Adipocyte (in vitro differentiated cells): ENCODE data around the gene RRAD.
A peak's percentile ranks its signal among the peaks of the same experiment; 100 is the strongest.

Experiments
- DNase-seq: peaks from one replicate; pipeline ENCODE4 v3.0.0-alpha.2; 2015; ENCODE audit warnings: low read depth
- H3K27me3 ChIP-seq: replicated peaks from 2 replicates; pipeline ENCODE4 v1.7.0; 2013; ENCODE audit warnings: mild to moderate bottlenecking, low read length, moderate library complexity; ENCODE audit not compliant: control insufficient read depth, insufficient read depth
- H3K36me3 ChIP-seq: 2 replicates; pipeline ENCODE4 v1.7.0; 2013; ENCODE audit warnings: low read length, mild to moderate bottlenecking, moderate library complexity; ENCODE audit not compliant: control insufficient read depth, insufficient read depth, severe bottlenecking
- H3K4me1 ChIP-seq: 2 replicates; pipeline ENCODE4 v1.7.0; 2013; ENCODE audit warnings: mild to moderate bottlenecking, low read length, moderate library complexity; ENCODE audit not compliant: control insufficient read depth, insufficient read depth
- H3K4me3 ChIP-seq: 2 replicates; pipeline ENCODE4 v1.7.0; 2013; ENCODE audit warnings: mild to moderate bottlenecking, low read length, moderate library complexity
- H3K9ac ChIP-seq: 2 replicates; pipeline ENCODE4 v1.7.0; 2013; ENCODE audit warnings: mild to moderate bottlenecking, low read length, moderate library complexity
- H3K9me3 ChIP-seq: 2 replicates; pipeline ENCODE4 v1.7.0; 2013; ENCODE audit warnings: mild to moderate bottlenecking, low read length, moderate library complexity; ENCODE audit not compliant: control insufficient read depth

The RRAD gene

GRCh38 chr16:66881014-66881417, 44.3 kb downstream of the RRAD start:
- peaks cover 32% of the 10 kb centered on the region for H3K4me1 ChIP-seq
- peak overlapping the region; percentile 97 for H3K4me3 ChIP-seq
- H3K9me3 ChIP-seq: no peaks in the 10 kb centered on the region
- peak; percentile 51 for DNase-seq
- no peaks in the 10 kb centered on the region for H3K27me3 ChIP-seq
- peak overlapping the region; percentile 97 for H3K9ac ChIP-seq
- peaks cover 21% of the 10 kb centered on the region for H3K36me3 ChIP-seq

GRCh38 chr16:66880288-66881013, 44.9 kb downstream of the RRAD start, which contains the start of gene PDP2:
TSS of gene PDP2 (plus strand) at chr16:66880515. CDS start at chr16:66884285, 3,770 bp downstream.
- Histone ChIP-seq H3K4me3 (peak within 1 kb of the TSS; percentile 97), H3K9ac (peak within 1 kb of the TSS; percentile 97), H3K36me3 (peaks cover 15% of the 10 kb centered on the region), H3K9me3 (no peaks in the 10 kb centered on the region), H3K27me3 (no peaks in the 10 kb centered on the region), H3K4me1 (peaks cover 27% of the 10 kb centered on the region)
- DNase-seq: peak; percentile 98

- H3K36me3 ChIP-seq: no peaks in the 10 kb centered on the region
- H3K4me3 ChIP-seq: no peak overlapping the region
- no peak overlapping the region for H3K9ac ChIP-seq
- H3K4me1 ChIP-seq: peaks cover 38% of the 10 kb centered on the region
- DNase-seq: no peak
- H3K27me3 ChIP-seq: no peaks in the 10 kb centered on the region
- no peaks in the 10 kb centered on the region for H3K9me3 ChIP-seq
Observed at GRCh38 chr16:66878067-66878466, 47.3 kb downstream of the RRAD start.

- Histone ChIP-seq H3K36me3 (no peaks in the 10 kb centered on the region), H3K9me3 (no peaks in the 10 kb centered on the region), H3K4me1 (peaks cover 25% of the 10 kb centered on the region), H3K27me3 (no peaks in the 10 kb centered on the region), H3K4me3 (no peak overlapping the region), H3K9ac (no peak overlapping the region)
- DNase-seq: peak; percentile 77
Observed at GRCh38 chr16:66874079-66874775, 51.1 kb downstream of the RRAD start.

GRCh38 chr16:66873685-66874055, 51.7 kb downstream of the RRAD start:
- H3K4me1 ChIP-seq: peaks cover 25% of the 10 kb centered on the region
- no peak for DNase-seq
- H3K27me3 ChIP-seq: no peaks in the 10 kb centered on the region
- no peak overlapping the region for H3K9ac ChIP-seq
- H3K9me3 ChIP-seq: no peaks in the 10 kb centered on the region
- H3K36me3 ChIP-seq: no peaks in the 10 kb centered on the region
- H3K4me3 ChIP-seq: no peak overlapping the region

- H3K4me3 ChIP-seq: peak overlapping the region; percentile 74
- H3K9ac ChIP-seq: peak overlapping the region; percentile 69
- no peaks in the 10 kb centered on the region for H3K36me3 ChIP-seq
Observed at GRCh38 chr16:66872943-66873684, 52.2 kb downstream of the RRAD start.

GRCh38 chr16:66872559-66872942, 52.8 kb downstream of the RRAD start:
- Histone ChIP-seq H3K9me3 (no peaks in the 10 kb centered on the region), H3K9ac (peak overlapping the region; percentile 69), H3K27me3 (no peaks in the 10 kb centered on the region), H3K36me3 (no peaks in the 10 kb centered on the region), H3K4me3 (peak overlapping the region; percentile 74), H3K4me1 (peaks cover 18% of the 10 kb centered on the region)
- DNase-seq: no peak

More at GRCh38 chr16:66872943-66873684, 52.2 kb downstream of the RRAD start:
- H3K9me3 ChIP-seq: no peaks in the 10 kb centered on the region
- peak; percentile 97 for DNase-seq
- no peaks in the 10 kb centered on the region for H3K27me3 ChIP-seq
- H3K4me1 ChIP-seq: peaks cover 22% of the 10 kb centered on the region

GRCh38 chr16:66871840-66872239, 53.5 kb downstream of the RRAD start:
- H3K27me3 ChIP-seq: no peaks in the 10 kb centered on the region
- no peaks in the 10 kb centered on the region for H3K36me3 ChIP-seq
- H3K9me3 ChIP-seq: no peaks in the 10 kb centered on the region
- no peak for DNase-seq
- no peak overlapping the region for H3K9ac ChIP-seq
- peaks cover 18% of the 10 kb centered on the region for H3K4me1 ChIP-seq
- H3K4me3 ChIP-seq: no peak overlapping the region
